NCI-H2081 (cell line): ENCODE data around the gene NCK1.

ENCODE experiments used
- DNase-seq, 2 experiments: peaks; one replicate each; lab custom pipeline; 2025; lab: John Stamatoyannopoulos, UW

NCK1 gene

GRCh38 chr3:136908297-136908696 is 46.3 kb downstream of the NCK1 start:
- no peak for DNase-seq

- DNase-seq, result no peak
Measured at GRCh38 chr3:136909187-136909586, 47.2 kb downstream of the NCK1 start.

- no peak for DNase-seq
Measured at GRCh38 chr3:136910697-136911096, 48.7 kb downstream of the NCK1 start.

- DNase-seq, result no peak
Measured at GRCh38 chr3:136913168-136913567, 51.2 kb downstream of the NCK1 start.

- DNase-seq, result no peak
Measured at GRCh38 chr3:136914739-136915138, 52.7 kb downstream of the NCK1 start.

- DNase-seq, result no peak
Measured at GRCh38 chr3:136916223-136916622, 54.2 kb downstream of the NCK1 start.

- no peak for DNase-seq
Measured at GRCh38 chr3:136919799-136920580, 58.0 kb downstream of the NCK1 start.

- DNase-seq, result no peak
Measured at GRCh38 chr3:136920904-136921611, 59.0 kb downstream of the NCK1 start.

- no peak for DNase-seq
Measured at GRCh38 chr3:136925425-136926190, 63.6 kb downstream of the NCK1 start.

GRCh38 chr3:136928240-136928639 is 66.2 kb downstream of the NCK1 start:
- DNase-seq, result no peak

GRCh38 chr3:136929977-136930670 is 68.1 kb downstream of the NCK1 start:
- no peak for DNase-seq

GRCh38 chr3:136931606-136932005 is 69.6 kb downstream of the NCK1 start:
- DNase-seq, result no peak

- DNase-seq, result no peak
Measured at GRCh38 chr3:136932523-136932922, 70.5 kb downstream of the NCK1 start.

- no peak for DNase-seq
Measured at GRCh38 chr3:136932978-136933772, 71.2 kb downstream of the NCK1 start.

- no peak for DNase-seq
Measured at GRCh38 chr3:136937175-136937574, 75.2 kb downstream of the NCK1 start.

GRCh38 chr3:136937851-136938250 is 75.8 kb downstream of the NCK1 start:
- no peak for DNase-seq

GRCh38 chr3:136938334-136938733 is 76.3 kb downstream of the NCK1 start:
- DNase-seq, result no peak

- no peak for DNase-seq
Measured at GRCh38 chr3:136939489-136939888, 77.5 kb downstream of the NCK1 start.

- DNase-seq, result no peak
Measured at GRCh38 chr3:136942803-136943202, 80.8 kb downstream of the NCK1 start.

- no peak for DNase-seq
Measured at GRCh38 chr3:136943436-136943835, 81.4 kb downstream of the NCK1 start.

GRCh38 chr3:136946978-136947377 is 85.0 kb downstream of the NCK1 start:
- no peak for DNase-seq
